Stromal cell of bone marrow (primary cell): ENCODE data around the gene ERI2.

Source experiments
- DNase-seq: peaks from one replicate; pipeline ENCODE4 v3.0.0-alpha.2; 2012; ENCODE audit warnings: low read depth

Gene ERI2

GRCh38 chr16:20806168-20807050 is at the start of gene ERI2, which contains the start of gene REXO5:
ERI2 (minus strand) TSS chr16:20806472; CDS start chr16:20806430, 42 bp downstream.
REXO5 (plus strand) TSS chr16:20806527; CDS start chr16:20806954, 427 bp downstream.
- DNase-seq, result peak; percentile 89

GRCh38 chr16:20854963-20855362 is 48.7 kb upstream of the ERI2 start:
- DNase-seq, result no peak

GRCh38 chr16:20853981-20854620 is 47.8 kb upstream of the ERI2 start:
- DNase-seq, result no peak

- DNase-seq, result no peak
These were observed 46.9 kb upstream of the ERI2 start for GRCh38 chr16:20853143-20853542.

GRCh38 chr16:20851601-20852000 is 45.3 kb upstream of the ERI2 start:
- DNase-seq, result peak; percentile 84

- no peak for DNase-seq
These were observed 44.7 kb upstream of the ERI2 start for GRCh38 chr16:20850981-20851380.

- DNase-seq, result peak; percentile 45
These were observed 43.5 kb upstream of the ERI2 start for GRCh38 chr16:20849589-20850390.

GRCh38 chr16:20847550-20847949 is 41.3 kb upstream of the ERI2 start:
- no peak for DNase-seq

- no peak for DNase-seq
These were observed 40.3 kb upstream of the ERI2 start for GRCh38 chr16:20846551-20846950.

GRCh38 chr16:20846030-20846429 is 39.8 kb upstream of the ERI2 start:
- no peak for DNase-seq

- no peak for DNase-seq
These were observed 38.3 kb upstream of the ERI2 start for GRCh38 chr16:20844588-20844987.

- DNase-seq, result no peak
These were observed 37.8 kb upstream of the ERI2 start for GRCh38 chr16:20844054-20844453.

- DNase-seq, result no peak
These were observed 33.2 kb upstream of the ERI2 start for GRCh38 chr16:20839504-20839903.

- no peak for DNase-seq
These were observed 32.0 kb upstream of the ERI2 start for GRCh38 chr16:20838240-20838639.

GRCh38 chr16:20833086-20833485 is 26.8 kb upstream of the ERI2 start:
- DNase-seq, result no peak

- no peak for DNase-seq
These were observed 24.1 kb upstream of the ERI2 start for GRCh38 chr16:20830372-20830771.

- DNase-seq, result no peak
These were observed 23.3 kb upstream of the ERI2 start for GRCh38 chr16:20829536-20829935.

GRCh38 chr16:20826039-20826566 is 19.8 kb upstream of the ERI2 start:
- no peak for DNase-seq

- no peak for DNase-seq
These were observed 16.5 kb upstream of the ERI2 start for GRCh38 chr16:20822521-20823325.

- DNase-seq, result no peak
These were observed 15.4 kb upstream of the ERI2 start for GRCh38 chr16:20821682-20822081.

GRCh38 chr16:20818929-20819585 is 12.8 kb upstream of the ERI2 start:
- no peak for DNase-seq
